Measurements from ENCODE around the gene TMX2.

Gene TMX2

DNA sequence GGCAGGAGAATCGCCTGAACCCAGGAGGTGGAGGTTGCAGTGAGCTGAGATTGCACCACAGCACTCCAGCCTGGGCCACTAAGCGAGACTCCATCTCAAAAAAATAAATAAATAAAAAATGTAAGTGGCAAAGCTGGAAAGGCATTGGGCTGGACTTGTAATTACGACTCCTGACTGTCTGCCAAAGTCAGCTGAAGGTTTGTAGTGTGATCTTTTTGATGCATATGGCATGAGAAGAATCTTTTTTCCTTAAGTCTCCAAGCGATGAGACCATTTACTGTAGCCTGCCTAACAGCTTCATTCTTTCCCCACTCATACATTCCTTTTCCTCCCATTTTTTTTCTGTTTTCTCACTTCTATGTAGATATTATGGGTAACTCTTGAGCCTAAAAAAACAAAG is 74.0 kb downstream of the TMX2 start:
- TF ChIP-seq, protein P1, sequence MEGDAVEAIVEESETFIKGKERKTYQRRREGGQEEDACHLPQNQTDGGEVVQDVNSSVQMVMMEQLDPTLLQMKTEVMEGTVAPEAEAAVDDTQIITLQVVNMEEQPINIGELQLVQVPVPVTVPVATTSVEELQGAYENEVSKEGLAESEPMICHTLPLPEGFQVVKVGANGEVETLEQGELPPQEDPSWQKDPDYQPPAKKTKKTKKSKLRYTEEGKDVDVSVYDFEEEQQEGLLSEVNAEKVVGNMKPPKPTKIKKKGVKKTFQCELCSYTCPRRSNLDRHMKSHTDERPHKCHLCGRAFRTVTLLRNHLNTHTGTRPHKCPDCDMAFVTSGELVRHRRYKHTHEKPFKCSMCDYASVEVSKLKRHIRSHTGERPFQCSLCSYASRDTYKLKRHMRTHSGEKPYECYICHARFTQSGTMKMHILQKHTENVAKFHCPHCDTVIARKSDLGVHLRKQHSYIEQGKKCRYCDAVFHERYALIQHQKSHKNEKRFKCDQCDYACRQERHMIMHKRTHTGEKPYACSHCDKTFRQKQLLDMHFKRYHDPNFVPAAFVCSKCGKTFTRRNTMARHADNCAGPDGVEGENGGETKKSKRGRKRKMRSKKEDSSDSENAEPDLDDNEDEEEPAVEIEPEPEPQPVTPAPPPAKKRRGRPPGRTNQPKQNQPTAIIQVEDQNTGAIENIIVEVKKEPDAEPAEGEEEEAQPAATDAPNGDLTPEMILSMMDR (IDR thresholded peaks at IDR 0.05), result no peak

DNA sequence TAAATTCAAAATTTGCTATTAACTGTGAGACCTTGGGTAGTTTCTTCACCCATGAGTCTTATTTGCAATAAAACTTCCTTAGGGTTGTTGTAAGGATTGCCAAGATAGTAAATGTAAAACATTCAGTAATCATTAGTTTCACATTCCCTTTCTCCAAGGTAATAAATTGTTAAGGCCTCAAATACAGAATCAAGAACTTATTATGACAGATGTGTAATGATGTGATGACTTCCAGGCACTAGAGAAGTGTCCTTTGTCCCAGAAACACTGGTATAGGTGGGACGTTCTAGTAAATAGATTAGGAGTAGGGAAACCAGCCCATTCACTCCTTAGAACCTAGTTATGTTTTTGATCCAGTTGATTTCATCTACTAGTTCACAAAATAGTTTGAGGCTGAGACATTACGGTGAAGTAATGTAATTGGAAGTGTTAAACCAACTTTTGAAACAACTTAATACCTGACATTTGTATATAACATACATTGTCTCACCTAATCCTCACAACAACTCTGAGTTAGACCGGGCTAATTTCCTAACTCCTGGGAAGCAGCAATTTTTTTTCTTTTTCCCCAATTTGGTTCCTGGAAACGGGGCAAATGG is 74.7 kb downstream of the TMX2 start:
- TF ChIP-seq, protein P1 (IDR thresholded peaks at IDR 0.05), result no peak

DNA sequence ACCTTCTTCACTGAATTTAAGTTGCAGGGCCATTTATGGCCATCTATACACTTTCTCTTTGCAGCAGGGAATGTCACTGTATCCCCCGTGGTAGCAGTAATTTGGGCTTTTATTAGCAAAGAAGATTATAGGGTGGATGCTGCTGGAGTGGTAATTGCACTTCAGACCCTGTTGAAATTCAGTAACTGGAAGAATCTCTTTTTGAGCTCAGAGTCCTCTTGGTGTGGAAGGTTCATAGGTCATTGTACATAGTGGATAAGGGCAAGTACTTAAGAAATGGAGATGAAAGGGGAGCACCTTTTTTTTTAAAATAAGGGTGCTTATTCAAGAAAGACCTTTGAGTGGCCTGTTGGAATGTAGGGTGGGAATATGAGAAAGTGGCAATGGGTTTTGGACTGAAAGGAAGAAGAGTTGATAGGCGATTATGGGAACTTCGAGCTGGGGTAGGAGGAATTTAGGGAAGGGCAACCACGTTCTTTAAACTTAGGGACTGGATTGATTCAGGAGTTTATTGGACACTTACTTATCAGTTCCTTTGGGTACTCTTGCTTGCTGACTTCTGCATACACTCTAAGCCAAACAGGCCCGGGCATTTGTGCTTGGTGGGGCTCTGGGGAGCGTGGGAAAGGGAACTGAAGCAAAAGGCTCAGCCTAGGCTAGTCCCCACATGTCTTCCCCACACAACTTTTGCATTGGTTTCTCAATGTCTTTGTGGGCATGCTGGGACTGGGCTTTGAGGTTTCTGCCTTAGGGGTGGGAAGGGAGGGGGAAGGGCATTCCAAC is 75.7 kb downstream of the TMX2 start:
- TF ChIP-seq, protein P1 (IDR thresholded peaks at IDR 0.05), result no peak

DNA sequence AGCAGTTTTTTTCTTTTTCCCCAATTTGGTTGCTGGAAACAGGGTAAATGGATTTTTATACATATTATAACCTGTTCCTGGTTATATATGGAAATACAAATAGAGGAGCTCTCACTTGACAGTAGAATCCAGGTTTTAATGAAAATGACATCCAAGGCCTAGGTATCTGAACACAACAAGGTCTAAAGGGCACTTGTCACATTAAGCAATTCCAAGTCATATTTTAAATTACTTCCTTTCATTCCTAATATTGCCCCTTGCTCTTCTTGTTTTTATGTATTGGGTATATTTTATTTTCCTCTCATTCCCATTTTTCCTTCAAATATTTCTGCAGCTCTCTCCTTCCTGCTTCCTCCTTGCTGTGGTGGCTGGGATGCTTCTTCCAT is 76.3 kb downstream of the TMX2 start:
- TF ChIP-seq, protein P1 (IDR thresholded peaks at IDR 0.05), result no peak
